Measurements from ENCODE around the gene ARVCF.
A peak's percentile ranks its signal among the peaks of the same experiment; 100 is the strongest.

ARVCF gene

GRCh38 chr22:19948057-19948760 is 68.4 kb downstream of the ARVCF start:
- peak overlapping the region in 1 of 3 experiments; percentile 60 for H3K27ac Mint-ChIP-seq
- peaks cover 30% of the 10 kb centered on the region for H3K4me1 Mint-ChIP-seq
- no peak overlapping the region for H3K4me3 Mint-ChIP-seq
- peaks cover 5% of the 10 kb centered on the region for H3K27me3 Mint-ChIP-seq (ENCODE audit: low read depth)
- H3K9me3 Mint-ChIP-seq, result no peaks in the 10 kb centered on the region
- TF ChIP-seq CTCF (IDR thresholded peaks at IDR 0.05; ENCODE audit: unreplicated experiment in 3 of 3), result no peak
- H3K36me3 Mint-ChIP-seq (ENCODE audit: low read depth), result peaks cover 10% of the 10 kb centered on the region

DNA sequence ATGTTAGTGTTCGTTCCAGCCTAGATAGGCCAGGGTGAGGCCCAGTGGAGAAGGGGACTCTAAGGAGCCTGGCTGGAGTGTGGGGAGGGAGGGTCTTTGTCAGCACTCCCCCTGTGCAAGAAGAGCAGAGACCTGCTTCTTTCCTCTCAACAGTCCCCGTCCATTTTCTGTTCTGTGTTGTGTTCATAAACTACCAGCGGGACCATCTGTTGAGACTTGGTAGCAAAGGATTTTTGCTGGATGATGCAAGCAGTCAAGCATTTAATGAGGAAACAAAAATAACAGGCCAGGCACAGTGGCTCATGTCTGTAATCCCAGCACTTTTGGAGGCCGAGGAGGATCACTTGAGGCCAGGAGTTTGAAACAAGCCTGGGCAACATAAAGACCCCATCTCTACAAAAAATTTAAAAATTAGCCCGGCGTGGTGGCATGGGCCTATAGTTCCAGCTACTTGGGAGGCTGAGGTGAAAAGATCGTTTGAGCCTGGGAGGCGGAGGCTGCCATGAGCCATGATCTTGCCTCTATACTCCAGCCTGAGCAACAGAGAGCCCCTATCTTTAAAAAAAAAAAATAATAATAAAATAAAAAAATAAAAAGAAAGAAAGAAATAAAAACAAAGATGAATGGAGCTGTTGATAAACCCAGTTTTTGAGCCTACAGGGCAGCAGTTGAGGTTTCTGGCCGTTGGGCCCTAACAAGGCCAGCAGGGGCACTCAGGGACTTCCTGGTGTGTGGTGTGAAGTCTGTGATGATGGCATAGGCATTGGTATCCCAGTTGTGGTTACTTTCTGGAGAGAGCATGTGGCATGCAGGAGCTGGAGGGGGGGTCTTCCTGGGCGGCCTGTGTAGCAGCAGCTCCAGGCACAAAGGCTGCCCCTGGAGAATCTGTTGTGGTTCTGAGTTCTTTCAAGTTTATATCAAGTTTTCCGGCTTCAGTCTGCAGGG is 73.3 kb downstream of the ARVCF start:
- Mint-ChIP-seq H3K27ac (peak overlapping the region; percentile 99 to 100 (median 100)), H3K4me1 (peaks cover 54% of the 10 kb centered on the region), H3K9me3 (no peaks in the 10 kb centered on the region), H3K36me3 (ENCODE audit: low read depth) (peaks cover 12% of the 10 kb centered on the region), H3K27me3 (ENCODE audit: low read depth) (no peaks in the 10 kb centered on the region), H3K4me3 (peak overlapping the region; percentile 91 to 98 (median 93))
- no peak for TF ChIP-seq CTCF (IDR thresholded peaks at IDR 0.05; ENCODE audit: unreplicated experiment in 3 of 3)

DNA sequence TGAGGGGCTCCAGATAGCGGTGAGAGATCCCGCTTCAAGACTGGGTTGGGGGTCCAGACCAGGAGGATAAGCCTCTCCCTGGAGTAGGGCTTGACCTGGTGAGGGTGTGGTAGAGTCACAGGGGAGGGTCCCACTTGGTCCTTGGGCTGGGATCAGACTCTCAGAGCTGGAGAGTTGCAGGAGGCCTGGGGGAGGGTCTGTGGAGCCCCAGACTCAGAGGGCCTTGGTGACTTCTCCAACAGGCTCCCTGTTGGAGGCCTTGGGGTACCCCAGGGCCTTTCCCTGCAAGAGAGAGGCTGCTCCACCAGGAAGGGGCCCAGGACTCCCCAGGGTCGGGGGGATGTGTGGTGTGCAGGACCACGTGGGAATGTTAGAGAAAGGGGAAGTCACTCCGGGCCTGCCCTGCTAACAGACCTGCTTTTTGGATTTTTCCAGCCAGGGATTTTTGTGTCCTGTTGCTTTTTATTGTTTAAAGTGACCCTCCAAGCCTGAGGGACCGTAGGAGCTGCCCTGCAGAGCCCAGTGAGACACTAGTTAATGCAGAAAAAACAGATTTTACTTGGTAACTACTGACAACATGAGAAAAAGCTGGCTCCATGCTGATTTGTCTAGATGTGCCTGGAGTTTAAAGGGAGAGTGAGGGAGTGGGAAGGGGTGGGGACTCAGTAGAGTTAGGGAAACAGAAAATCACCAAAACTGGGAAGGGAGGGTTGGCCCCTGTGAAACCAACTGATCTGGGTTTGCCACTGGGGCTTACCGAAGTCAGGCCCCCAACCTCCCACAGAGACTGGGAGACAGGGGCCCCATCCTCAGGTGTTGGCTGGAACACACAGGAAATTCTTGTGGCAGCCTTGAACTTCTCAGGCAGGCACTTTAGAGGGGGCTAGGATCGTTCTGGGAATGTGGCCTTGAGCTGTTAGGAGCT is 74.2 kb downstream of the ARVCF start:
- Mint-ChIP-seq H3K9me3 (peaks cover 6% of the 10 kb centered on the region), H3K36me3 (ENCODE audit: low read depth) (peaks cover 19% of the 10 kb centered on the region), H3K4me3 (peak overlapping the region; percentile 91 to 98 (median 93)), H3K27me3 (ENCODE audit: low read depth) (no peaks in the 10 kb centered on the region), H3K4me1 (peaks cover 49% of the 10 kb centered on the region), H3K27ac (peak overlapping the region; percentile 99 to 100 (median 100))
- TF ChIP-seq CTCF (IDR thresholded peaks at IDR 0.05; ENCODE audit: unreplicated experiment in 3 of 3), result no peak

DNA sequence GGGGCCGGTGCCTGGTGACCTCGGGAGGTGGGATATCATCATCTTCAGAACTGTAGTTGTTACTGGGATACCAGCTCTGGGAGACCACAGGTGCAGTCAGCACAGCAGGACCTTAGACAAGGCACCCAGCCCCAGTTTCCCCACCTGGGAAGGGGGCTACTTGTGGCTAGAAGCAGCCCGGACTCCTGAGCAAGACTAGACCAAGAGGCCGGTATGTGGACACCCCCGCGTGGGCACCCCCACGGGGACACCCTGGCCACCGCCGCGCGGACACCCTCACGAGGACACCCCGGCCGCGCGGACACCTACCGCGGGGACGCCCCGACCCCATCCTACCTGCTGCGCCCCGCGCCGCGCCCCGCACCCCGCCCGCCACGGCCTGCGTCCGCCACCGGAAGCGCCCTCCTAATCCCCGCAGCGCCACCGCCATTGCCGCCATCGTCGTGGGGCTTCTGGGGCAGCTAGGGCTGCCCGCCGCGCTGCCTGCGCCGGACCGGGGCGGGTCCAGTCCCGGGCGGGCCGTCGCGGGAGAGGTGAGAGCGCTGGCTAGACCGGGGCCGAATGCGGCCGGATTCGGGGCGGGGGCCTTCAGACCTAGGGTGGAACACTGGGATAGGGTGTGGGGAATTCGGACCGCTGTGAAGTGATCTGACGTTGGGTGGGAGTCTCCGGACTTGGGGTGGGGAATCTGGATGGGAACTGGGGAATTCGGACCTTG is 75.1 kb downstream of the ARVCF start, which contains the start of the genes COMT and TXNRD2:
COMT (plus strand) TSS at position 408 of the 718 bp plus-strand sequence. CDS start 20,755 bp downstream, outside the sequence.
TXNRD2 (minus strand) TSS at position 454 of the 718 bp plus-strand sequence; CDS start at position 439, 15 bp downstream.
- Mint-ChIP-seq H3K4me3 (peak within 1 kb of the TSS; percentile 91 to 98 (median 93)), H3K36me3 (ENCODE audit: low read depth) (peaks cover 28% of the 10 kb centered on the region), H3K4me1 (peaks cover 44% of the 10 kb centered on the region), H3K27ac (peak within 1 kb of the TSS; percentile 99 to 100 (median 100)), H3K9me3 (peaks cover 15% of the 10 kb centered on the region), H3K27me3 (ENCODE audit: low read depth) (no peaks in the 10 kb centered on the region)
- TF ChIP-seq CTCF (IDR thresholded peaks at IDR 0.05; ENCODE audit: unreplicated experiment in 3 of 3), result no peak

Data from nephron (organoid).